HG02571 (cell line): ENCODE data around the gene PTGR3.
"Not testable (repeated sequence)": the region's sequence is repeated elsewhere in the genome, so short reads cannot be mapped to it uniquely, and the experiment has no call there.

Experiments
- ATAC-seq: cut with Tn5 transposase; IDR thresholded peaks from one replicate; pipeline ENCODE4 v1.9.1; 2021; ENCODE audit warnings: mild to moderate bottlenecking, moderate library complexity; ENCODE audit not compliant: unreplicated experiment

PTGR3 gene

GRCh38 chr18:75203416-75204268 is 5.3 kb downstream of the PTGR3 start:
- no peak for ATAC-seq

DNA sequence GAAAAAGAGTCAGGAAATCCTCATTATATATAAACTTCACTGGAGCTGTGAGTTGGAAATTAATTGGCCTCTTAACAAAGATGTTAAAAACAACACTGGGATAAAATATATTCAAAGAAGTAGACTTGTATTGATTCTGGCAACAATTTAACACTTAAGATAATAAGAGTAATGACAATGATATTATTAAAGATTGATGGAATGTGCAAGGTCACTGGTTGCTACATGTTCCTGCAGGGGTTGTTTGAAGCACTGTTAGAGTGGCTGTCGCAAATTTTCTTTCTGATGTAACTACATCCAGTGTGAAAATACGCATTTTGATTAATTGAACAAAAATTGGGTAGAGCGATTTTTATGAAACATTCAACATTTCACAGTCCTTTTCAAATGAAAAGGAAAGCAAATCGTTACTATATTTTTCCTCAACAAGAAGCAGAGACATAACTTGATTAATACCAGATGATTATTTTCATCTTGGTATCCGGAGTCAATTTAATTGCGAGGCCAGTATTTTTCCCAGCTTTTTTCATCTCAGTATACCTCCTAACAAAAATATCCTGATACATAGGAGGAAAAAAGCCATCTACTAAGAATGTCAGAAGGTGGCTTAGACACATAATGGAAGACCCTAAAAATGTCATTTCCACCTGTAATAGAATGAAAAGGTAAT is 6.1 kb downstream of the PTGR3 start:
- ATAC-seq, result no peak

DNA sequence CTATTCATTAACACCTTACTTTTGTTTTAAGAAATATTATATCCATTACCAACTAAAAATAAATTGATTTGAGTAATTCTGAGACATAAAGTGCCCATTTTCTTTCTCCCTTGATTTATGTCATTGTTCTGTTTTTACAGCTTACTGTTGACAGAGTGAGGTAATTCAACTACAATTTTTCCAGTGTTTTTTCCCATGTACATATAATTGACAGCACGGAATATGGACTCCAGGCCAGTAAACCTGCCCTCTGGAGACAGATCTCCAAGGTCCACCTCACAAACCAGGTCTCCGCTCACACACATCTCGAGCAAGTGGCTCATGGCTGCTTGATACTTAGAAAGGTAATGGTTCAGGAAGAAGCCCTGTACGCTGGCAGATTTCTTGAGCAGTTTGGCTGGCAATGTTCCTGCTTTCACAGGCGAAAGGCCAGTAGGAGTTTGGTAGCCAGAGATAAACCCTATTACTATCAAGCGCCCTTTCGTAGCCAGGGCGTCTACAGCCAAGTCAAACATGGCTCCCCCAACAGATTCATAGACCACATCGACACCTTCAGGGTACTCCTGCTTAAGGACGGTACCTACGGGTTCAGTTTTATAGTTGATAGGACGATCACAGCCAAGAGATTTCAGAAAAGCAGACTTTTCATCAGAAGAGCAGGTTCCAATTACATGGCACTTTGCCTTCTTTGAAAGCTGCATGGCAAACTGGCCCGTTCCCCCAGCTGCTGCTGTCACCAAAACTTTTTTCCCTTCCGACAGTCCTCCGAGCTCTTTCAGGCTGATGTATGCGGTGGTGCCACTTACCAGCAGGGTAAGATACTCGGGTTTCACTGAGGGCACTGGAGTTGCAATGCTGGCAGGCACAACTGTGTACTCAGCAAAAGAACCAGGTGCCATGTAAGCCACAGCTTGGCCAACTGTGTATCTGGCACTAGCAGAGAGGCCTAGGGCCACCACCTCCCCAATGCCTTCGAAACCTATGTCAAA is 7.4 kb downstream of the PTGR3 start:
- no peak for ATAC-seq

DNA sequence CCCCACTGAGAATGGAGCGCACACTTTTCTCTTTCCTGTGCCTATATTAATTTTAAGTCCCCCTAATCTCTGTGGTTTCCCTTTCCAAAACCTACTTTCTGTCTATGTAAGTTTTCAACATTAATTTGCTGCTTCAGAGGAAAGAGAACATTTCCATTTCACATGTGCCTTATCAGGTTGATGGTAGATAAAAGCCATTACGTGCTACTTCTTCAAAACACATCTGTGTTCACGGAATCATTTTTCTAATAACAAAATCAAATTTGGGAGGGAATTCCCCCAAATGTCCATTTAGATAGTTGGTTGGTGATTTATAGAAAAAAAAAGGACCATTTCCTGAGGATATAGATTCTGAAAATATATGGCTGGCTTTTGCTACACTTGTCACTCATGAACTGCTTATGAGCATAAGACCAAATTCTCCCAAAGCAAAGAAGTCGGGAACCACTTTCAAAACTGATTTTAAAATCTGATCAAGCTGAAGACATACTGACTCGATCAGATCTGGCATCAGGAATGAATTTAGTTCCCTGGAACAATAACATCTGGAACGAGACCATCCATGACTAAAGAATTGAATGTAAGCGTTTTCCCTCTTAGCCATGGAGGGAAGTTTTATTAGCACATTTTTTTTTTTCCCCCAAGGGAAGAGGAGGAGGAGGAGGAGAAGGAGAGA is 8.2 kb downstream of the PTGR3 start:
- ATAC-seq, result no peak

GRCh38 chr18:75200071-75200470 is 8.9 kb downstream of the PTGR3 start:
- no peak for ATAC-seq

- no peak for ATAC-seq
Measured at GRCh38 chr18:75199327-75199726, 9.6 kb downstream of the PTGR3 start.

DNA sequence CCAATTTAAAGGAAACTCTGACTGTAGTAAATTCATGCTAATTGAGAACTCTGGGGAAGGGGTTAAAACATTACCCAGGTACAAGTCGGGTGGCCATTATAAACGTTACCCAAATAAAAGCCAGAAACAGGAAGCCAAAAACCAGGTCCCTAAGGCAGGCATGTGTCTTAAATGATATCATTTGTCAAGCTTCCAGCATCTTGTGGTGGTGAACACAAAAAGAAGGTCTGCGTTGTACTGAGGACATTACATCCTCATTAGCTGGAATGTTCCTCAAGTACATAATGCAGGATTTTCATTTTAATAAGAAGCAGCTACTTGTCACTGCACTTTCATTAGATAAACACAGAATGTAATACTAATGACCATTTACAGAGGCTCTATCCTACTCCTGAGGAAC is 10.9 kb downstream of the PTGR3 start:
- ATAC-seq, result no peak

DNA sequence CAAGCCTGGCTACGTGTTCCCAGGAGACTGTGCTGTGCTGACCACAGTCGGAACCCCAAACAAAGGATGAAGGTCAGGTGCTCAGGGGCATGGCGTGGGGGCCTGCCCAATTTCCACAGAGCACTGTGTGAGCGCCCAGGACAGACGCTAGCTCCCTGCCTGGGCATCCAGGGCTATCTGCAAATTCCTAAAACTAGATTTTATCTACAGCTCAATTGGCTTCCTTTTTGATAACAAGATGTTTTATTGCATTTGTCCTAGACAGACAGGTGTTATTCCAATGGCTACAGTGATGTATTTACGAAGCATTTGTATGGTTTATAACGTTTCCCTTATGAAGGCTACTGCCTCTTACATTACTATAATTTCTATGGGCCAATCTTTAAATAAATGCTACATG is 16.0 kb downstream of the PTGR3 start:
- ATAC-seq, result no peak

DNA sequence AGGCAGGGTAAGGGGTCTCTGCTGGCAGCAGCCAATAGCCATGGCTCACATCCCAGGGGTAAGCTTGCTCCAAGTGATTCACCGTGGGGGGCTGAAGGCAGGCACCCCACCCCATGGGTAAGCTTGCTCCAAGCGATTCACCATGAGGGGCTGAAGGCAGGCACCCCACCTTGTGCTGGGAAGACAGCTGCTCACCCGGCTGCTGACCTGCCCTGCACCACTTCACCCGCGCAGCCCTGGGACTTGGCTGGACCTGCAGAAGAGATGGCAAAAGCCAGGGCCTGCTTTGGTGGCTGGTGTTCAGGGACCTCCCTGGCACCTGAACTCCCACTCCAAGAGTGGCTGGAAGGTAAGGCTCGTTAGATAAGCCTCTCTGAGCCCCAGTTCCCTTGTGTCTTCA is 19.2 kb downstream of the PTGR3 start:
- ATAC-seq, result no peak

- ATAC-seq, result not testable (repeated sequence)
Measured at GRCh38 chr18:75187702-75188101, 21.2 kb downstream of the PTGR3 start.

GRCh38 chr18:75185460-75185859 is 23.5 kb downstream of the PTGR3 start:
- ATAC-seq, result no peak

- ATAC-seq, result no peak
Measured at GRCh38 chr18:75183973-75184493, 24.9 kb downstream of the PTGR3 start.

GRCh38 chr18:75183524-75183923 is 25.4 kb downstream of the PTGR3 start:
- ATAC-seq, result no peak

GRCh38 chr18:75179819-75180600 is 28.9 kb downstream of the PTGR3 start:
- no peak for ATAC-seq

GRCh38 chr18:75178376-75178775 is 30.6 kb downstream of the PTGR3 start:
- ATAC-seq, result no peak

GRCh38 chr18:75176849-75177248 is 32.1 kb downstream of the PTGR3 start:
- no peak for ATAC-seq

DNA sequence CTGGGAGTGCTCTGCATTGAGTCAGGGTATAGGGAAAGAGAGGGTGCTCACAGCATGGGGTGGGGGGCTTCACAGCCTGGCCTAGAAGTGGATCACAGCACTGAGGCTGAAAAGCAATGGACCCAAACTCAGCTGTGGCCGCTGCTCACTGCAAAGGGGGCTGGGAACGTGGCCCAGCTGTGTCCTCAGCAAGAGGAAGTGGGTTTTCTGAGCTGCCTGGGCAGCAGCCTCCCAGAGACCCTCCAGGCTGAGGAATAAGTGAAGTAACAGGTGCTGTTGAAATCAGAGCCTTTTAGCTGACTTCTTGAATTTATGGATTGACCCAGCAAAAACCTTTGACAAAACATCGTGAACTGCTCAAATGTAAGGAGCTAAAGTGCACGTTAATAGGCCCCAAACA is 35.2 kb downstream of the PTGR3 start:
- no peak for ATAC-seq

- peak; percentile 94 for ATAC-seq
Measured at GRCh38 chr18:75173125-75173432, 35.9 kb downstream of the PTGR3 start.

DNA sequence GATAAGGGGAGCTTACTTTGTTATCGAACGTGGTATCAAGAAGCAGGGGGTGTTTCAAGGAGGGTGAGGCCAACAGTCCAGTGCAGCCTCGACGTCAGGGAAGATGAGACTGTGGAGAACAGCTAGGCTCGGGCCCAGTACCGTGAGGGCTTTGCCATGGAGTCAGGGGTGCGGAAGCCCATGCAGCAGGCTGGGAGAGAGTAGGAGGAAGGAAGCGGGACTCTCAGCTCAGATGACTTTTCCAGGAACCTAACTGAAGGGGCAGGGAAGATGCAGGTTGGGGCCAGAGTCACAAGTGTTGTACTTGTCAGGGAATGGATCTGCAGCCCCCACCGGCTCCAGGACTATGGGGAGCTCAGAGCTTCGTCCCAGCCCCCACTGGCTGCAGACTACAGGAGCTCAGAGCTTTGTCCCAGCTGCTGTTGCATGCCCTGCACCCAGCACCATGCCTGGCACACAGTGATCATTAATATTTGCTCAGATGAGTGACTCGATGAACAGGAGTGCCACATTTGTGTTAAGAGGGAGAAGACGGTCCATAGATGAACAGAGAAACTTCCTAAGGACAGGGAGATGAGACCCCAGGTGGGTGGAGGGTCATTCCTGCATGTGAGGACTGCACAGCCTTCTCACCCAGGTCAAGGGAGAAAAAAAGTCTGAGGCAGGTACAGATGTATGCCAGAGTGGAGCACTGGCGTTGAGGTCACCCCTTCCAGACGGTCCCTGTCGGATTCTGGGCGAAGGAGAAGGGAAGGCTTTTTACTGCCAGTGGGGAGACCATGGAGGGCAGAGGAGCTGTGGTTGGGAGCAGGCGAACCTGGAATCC is 36.4 kb downstream of the PTGR3 start:
- ATAC-seq, result peak; percentile 11
